Forelimb muscle (tissue), 1 donor: ENCODE measurements around the gene GIT1. TPM values are rescaled to one million over a fixed set of nuclear protein-coding genes. Genes with fewer than 3 reads are reported as not detected.
"Not testable (repeated sequence)": the region's sequence is repeated elsewhere in the genome, so short reads cannot be mapped to it uniquely, and the experiment has no call there.

Source experiments
- DNase-seq: peaks from one replicate; pipeline ENCODE4 v3.0.0-alpha.2; 2013; ENCODE audit warnings: low read depth
- polyA plus RNA-seq: library from polyadenylated mRNA; unstranded; fragments of 120-200 nt; gene quantifications from one replicate; pipeline ENCODE4 v1.2.1, GENCODE V29; 2013; ENCODE audit not compliant: insufficient read length

Gene GIT1
- polyA plus RNA-seq, 1 donor: 30.3 TPM

GRCh38 chr17:29567554-29568330, 21.7 kb downstream of the GIT1 start:
- no peak for DNase-seq

- DNase-seq: no peak
Measured at GRCh38 chr17:29567304-29567553, 22.2 kb downstream of the GIT1 start.

GRCh38 chr17:29566473-29567303, 22.8 kb downstream of the GIT1 start, which contains the start of gene ABHD15:
ABHD15 (minus strand) TSS chr17:29567037; CDS start chr17:29566966, 71 bp downstream.
- no peak for DNase-seq

- DNase-seq: no peak
Measured at GRCh38 chr17:29565643-29566472, 23.6 kb downstream of the GIT1 start.

- no peak for DNase-seq
Measured at GRCh38 chr17:29563816-29564215, 25.6 kb downstream of the GIT1 start.

- DNase-seq: no peak
Measured at GRCh38 chr17:29562615-29563014, 26.8 kb downstream of the GIT1 start.

GRCh38 chr17:29561554-29562517, 27.6 kb downstream of the GIT1 start:
- no peak for DNase-seq

GRCh38 chr17:29560316-29560715, 29.1 kb downstream of the GIT1 start:
- DNase-seq: no peak

GRCh38 chr17:29559640-29560039, 29.8 kb downstream of the GIT1 start:
- no peak for DNase-seq

GRCh38 chr17:29558139-29558538, 31.3 kb downstream of the GIT1 start:
- not testable (repeated sequence) for DNase-seq

- DNase-seq: no peak
Measured at GRCh38 chr17:29557739-29558116, 31.7 kb downstream of the GIT1 start.

GRCh38 chr17:29557085-29557738, 32.2 kb downstream of the GIT1 start:
- DNase-seq: no peak

GRCh38 chr17:29555840-29556239, 33.6 kb downstream of the GIT1 start:
- DNase-seq: no peak

- DNase-seq: no peak
Measured at GRCh38 chr17:29549177-29549923, 40.1 kb downstream of the GIT1 start.

GRCh38 chr17:29546830-29547229, 42.6 kb downstream of the GIT1 start:
- DNase-seq: no peak

GRCh38 chr17:29546085-29546484, 43.4 kb downstream of the GIT1 start:
- no peak for DNase-seq

GRCh38 chr17:29544066-29544465, 45.4 kb downstream of the GIT1 start:
- DNase-seq: no peak

GRCh38 chr17:29533976-29534375, 55.5 kb downstream of the GIT1 start:
- DNase-seq: no peak

- no peak for DNase-seq
Measured at GRCh38 chr17:29526322-29526721, 63.1 kb downstream of the GIT1 start.

- no peak for DNase-seq
Measured at GRCh38 chr17:29524692-29525091, 64.8 kb downstream of the GIT1 start.
